ENCODE results near the gene RASGRP3. TPM values are rescaled to one million over a fixed set of nuclear protein-coding genes. Genes with fewer than 3 reads are reported as not detected.

Gene RASGRP3
- total RNA-seq, 1 experiment from 2014 or later: not detected

DNA sequence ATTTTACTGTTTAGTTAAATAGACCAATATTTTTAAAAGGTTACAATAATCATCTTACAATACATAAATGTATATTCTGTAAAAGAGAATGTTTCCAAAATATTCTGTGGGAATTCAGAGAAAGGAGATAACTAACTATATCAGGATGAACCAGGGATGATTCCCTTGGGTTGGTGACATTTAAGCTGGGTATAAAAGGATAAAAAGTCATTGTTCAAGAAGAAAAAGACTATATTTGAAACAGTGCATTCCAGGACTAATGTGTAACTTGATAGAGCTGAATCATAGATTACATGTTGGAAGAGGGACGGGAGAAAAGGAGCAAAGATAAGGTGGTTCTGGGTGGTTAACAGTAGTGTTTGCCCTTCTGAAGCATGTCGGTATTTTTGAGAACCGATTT lies 10.1 kb downstream of the RASGRP3 start:
- DNase-seq (ENCODE audit: low read depth): no peak
- in situ Hi-C loops (cut with HindIII; ENCODE audit: low pct_unique_long_range_greater_than_20kb, low sequenced_read_pairs): no loop called here

DNA sequence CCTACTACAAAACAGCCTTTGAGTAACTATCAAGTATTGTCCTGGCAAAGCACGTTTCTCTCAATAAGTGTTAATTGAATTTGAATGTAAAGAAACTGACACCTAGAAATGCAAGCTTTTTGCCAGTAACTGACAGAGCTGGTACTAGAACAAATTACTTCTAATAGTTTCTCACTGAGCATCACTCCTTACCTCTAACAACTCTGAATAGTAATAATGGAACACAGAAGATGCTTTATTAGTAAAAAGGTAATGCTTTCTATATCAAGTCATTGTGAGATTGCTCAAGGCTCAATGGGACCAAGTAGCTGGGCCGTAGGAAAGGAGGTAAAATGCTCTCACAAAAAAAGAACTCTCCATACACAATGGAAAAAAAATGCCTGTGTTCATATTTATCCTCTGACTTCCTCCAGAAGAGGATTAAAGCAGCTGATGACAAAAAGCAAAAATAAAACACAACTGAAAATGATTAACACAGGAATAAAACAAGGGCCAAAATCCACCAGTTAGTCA lies 11.8 kb downstream of the RASGRP3 start:
- no peak for DNase-seq (ENCODE audit: low read depth)
- in situ Hi-C loops (cut with HindIII; ENCODE audit: low pct_unique_long_range_greater_than_20kb, low sequenced_read_pairs): no loop called here

DNA sequence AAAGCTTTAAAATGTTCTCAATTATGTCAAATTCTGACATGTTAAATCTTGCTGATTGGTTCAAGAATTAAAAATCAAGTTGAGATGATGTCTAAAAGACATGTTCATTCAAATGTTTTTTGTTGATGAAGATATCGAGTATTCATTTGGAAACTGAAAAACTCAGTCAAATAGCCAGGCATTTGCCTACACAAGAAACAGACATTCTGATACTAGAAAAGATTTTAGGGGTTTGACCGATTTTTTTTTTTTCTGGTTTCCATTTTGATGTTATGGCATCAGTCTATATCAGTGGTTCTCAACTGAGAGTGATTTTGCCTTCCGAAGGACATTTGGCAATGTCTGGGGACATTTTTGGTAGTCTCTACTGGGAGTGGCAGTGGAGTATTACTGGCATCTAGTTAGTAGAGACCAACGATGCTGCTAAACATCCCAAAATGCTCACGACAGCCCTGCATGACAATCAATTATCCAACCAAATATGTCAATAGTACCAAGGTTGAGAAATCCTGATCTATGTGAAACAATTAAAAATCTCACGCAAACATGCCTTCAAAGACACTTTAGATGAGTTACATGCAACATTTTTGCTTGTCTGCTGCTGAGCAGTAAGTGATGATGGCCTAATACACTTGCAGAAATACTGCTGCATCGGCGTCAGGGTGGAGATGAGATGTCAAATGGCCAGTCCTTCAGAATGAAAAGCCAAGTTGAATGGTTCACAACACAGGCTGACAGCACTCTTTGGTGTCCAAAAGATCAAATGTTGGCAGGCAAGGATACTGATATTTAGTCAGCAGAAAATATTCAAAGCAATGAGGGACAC lies 12.5 kb downstream of the RASGRP3 start:
- no peak for DNase-seq (ENCODE audit: low read depth)
- in situ Hi-C loops (cut with HindIII; ENCODE audit: low pct_unique_long_range_greater_than_20kb, low sequenced_read_pairs): no loop called here

DNA sequence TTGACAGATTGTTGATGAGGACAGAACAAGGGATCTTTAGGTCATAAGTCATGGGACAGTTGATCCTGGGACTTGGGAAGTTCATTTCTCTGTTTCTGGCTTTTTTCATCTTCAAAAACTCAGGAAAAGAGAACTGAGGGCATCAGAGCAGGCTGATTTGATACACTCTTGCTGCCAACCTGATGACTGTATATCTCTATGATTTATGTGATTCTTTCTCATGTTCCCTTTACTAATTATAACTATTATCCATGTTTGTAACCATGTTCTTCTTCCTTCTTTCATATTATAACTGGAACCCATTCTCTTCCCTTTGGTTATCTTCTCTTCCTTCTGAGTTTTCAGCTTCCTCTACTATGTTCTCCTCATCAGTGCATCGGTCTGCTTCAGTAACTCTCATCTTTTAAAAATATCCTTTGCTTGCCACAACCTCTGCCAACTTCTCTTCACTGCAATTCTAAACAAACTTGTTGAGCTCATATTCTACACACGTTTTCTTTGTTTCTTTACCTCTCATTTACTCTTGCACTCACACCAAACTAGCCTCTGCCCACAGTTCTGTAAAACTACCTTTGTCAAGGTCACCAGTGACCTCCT lies 13.5 kb downstream of the RASGRP3 start:
- in situ Hi-C loops (cut with HindIII; ENCODE audit: low pct_unique_long_range_greater_than_20kb, low sequenced_read_pairs): no loop called here
- DNase-seq (ENCODE audit: low read depth): no peak

DNA sequence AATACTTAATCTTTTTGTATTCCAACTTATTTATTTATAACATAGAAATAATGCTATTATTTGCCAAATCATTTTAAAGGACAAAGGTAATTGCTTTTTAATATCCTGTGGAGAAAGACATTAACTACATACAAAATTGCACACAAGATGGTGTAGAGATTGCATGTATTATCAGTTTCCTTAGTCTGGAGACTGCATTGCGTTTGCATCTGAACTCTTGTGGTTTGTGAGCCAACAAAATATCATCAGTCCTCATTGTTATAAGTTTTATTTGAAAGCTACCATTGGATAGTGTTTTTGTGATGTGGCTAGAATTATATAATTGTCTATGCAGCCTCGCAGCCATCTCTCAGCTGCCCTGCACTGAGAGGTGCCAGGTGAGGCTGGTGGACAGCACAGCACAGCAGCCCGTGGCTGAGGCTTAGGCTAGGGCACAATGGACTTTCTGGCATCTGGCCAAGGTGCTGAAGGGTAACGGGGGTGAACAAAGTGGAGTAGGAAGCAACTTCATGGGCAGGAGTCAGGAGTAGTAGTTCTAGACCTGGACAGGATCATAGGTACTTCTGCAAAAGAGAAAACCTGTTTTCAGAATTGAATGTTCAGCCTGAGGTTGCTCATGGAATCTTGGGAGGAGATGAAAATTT lies 15.1 kb downstream of the RASGRP3 start:
- in situ Hi-C loops (cut with HindIII; ENCODE audit: low pct_unique_long_range_greater_than_20kb, low sequenced_read_pairs): no loop called here

DNA sequence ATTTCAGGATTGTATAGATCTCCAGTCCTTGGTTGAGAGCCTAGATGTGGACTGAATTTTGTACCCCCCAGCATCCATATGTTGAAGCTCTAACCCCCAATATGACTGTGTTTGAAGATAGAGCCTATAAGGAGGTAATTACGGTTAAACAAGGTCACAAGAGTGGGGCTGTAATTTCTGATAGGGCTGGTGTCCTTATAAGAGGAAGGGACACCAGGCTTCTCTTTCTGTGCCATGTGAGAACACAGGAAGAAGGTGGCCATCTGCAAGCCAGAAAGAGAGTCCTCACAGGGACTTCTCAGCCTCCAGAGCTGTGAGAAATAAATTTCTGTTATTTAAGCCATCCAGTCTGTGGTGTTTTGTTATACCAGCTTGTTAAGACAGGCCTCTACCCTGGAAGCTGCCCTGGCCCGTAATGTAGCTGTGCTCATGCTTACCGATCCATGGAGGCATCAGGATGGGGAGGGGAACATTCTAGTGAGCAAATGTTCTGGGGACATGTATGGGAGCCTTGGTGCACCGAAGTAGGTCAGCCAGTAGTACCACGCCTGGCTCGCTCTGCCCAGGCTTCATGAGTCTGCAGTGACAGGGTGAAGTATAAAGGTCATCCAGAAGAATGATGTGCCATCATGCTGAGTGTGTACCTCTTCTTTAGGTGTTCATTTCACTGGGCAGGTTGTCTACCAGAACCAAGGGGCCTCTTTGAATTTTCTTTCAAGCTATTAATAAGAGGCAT lies 16.1 kb downstream of the RASGRP3 start:
- DNase-seq (ENCODE audit: low read depth): no peak
- in situ Hi-C loops (cut with HindIII; ENCODE audit: low pct_unique_long_range_greater_than_20kb, low sequenced_read_pairs): no loop called here

More for the DNA sequence above, 15.1 kb downstream of the RASGRP3 start:
- DNase-seq (ENCODE audit: low read depth): no peak

DNA sequence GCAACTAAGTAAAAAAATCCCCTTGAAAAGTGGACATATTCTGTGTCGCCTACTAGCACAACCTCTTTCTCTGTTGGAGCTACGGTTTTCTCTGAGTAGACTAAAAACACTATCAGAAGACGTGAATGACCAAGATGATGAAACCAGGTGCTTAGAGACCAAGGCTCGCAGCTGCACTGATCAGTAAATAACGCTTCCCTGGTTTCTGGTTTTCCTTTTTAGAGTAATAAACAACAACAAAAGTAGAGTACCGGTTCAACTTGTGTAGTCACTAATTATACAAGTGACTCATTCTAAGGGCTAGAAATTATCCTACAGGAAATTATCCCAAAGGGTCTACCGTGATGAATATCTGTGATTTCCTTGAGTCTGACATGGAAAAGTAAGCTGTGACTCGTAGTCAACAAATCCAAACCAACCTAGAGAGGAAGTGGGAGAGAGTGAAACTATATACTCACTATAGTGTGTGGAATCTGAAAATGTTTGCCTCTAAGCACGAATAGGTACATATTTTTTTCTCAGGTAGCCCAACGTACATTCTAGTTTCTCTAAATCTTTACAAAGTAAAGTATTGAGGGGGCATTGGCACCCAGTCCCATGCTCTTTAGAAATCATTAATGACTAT lies 17.8 kb downstream of the RASGRP3 start:
- in situ Hi-C loops (cut with HindIII; ENCODE audit: low pct_unique_long_range_greater_than_20kb, low sequenced_read_pairs): no loop called here
- no peak for DNase-seq (ENCODE audit: low read depth)

DNA sequence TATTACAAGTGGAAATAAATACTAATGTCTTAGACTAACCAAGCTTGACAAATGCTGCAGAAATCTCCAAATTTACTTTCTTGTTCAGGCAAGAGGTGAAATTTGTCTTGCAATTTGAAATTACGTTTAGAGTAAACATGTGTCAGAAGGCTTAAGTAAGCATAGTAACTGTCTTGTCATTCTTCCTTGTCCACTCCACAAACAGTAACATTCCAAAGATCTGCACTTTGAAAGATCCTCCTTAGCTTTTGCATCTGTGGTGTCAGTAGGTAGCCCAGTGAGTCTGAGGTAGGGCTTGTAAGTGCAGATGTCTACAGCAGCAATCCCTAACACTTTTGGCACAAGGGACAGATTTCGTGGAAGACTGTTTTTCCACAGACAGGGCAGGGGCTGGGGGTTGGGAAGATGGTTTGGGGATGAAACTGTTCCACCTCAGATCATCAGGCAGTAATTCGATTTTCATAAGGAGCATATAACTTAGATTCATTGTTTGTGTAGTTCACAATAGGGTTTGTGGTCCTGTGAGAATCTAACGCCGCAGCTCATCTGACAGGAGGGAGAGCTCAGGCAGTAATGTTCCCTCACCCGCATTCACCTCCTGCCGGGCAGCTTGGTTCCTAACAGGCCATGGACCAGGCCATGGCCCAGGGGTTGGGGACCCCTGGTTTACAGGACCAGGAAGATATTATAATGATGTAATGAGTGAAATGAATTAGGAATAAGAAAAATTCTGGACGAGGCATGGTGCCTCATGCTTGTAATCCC lies 18.6 kb downstream of the RASGRP3 start:
- in situ Hi-C loops (cut with HindIII; ENCODE audit: low pct_unique_long_range_greater_than_20kb, low sequenced_read_pairs): no loop called here

DNA sequence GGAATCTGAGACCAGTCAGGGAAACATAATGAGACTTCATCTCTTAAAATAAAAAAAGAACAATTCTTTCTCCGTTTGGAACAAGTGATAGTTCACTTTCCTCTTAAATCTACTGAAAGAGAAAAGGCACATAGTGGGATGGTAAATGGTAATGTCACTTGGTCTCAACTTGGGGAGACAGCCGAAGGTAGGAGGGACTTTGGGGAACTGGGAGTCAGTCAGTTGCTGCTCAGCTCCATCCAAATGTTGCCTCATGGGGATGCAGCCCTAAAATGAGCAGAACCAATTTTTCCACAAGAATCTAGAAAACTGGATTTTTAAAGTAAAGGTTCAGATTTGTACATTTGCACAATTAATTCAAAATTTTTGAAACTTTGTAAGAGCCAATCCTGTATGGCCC lies 19.2 kb downstream of the RASGRP3 start:
- in situ Hi-C loops (cut with HindIII; ENCODE audit: low pct_unique_long_range_greater_than_20kb, low sequenced_read_pairs): no loop called here
- DNase-seq (ENCODE audit: low read depth): no peak

More for the DNA sequence above, 18.6 kb downstream of the RASGRP3 start:
- DNase-seq (ENCODE audit: low read depth): no peak

DNA sequence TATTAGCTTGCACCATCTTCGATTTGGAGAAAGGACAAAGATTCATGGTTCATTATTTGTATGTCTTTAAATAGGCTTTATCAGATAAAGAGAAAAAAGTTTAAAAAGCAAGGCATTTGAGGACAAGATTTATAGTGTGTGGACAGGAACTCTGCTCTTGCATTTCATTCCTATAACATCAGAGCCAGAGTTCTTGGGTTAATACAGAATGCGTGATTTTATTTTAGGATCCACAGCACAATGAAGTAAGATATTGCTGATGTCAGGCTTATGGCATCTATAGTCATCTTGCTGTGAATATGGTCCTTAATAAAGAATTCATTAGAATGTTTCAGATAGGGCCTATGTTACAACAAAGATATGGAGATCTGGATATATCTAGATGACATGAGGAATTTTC lies 19.7 kb downstream of the RASGRP3 start:
- DNase-seq (ENCODE audit: low read depth): no peak
- in situ Hi-C loops (cut with HindIII; ENCODE audit: low pct_unique_long_range_greater_than_20kb, low sequenced_read_pairs): no loop called here

DNA sequence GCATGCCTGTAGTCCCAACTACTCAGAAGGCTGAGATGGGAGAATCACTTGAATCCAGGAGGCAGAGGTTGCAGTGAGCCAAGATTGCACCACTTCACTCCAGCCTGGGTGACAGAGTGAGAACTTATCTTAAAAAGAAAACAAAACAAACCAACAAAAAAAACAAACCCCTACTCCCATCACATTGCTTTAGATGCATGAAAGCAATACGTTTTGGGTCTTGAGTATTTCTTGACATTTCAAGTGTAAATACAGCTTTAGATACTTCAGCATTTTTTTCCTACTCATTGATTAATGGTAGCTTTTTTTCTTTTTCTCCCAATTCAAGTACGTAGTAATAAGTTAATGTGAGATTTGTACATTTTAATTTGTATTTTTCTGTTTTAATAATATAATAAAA lies 20.3 kb downstream of the RASGRP3 start:
- in situ Hi-C loops (cut with HindIII; ENCODE audit: low pct_unique_long_range_greater_than_20kb, low sequenced_read_pairs): no loop called here
- no peak for DNase-seq (ENCODE audit: low read depth)

DNA sequence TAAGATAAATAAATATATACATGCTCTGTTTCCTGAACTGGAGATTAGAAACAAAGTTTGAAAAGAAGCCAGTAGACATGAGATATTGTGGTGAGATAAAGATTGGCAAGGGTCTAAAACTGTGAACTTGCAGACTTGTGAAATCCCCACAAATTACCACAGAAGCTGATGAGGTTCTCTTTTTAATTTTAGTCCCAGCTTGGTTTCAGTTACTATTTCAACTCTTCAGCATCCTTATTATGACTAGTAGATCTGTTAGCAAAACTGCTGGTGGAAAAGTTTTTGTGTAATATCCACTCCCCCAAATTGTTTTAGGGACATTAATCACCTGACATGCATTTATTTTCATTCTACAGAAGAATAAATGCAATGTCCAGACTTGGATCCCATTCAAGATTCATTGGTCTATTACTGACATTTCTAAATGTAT lies 20.8 kb downstream of the RASGRP3 start:
- DNase-seq (ENCODE audit: low read depth): no peak
- in situ Hi-C loops (cut with HindIII; ENCODE audit: low pct_unique_long_range_greater_than_20kb, low sequenced_read_pairs): no loop called here

DNA sequence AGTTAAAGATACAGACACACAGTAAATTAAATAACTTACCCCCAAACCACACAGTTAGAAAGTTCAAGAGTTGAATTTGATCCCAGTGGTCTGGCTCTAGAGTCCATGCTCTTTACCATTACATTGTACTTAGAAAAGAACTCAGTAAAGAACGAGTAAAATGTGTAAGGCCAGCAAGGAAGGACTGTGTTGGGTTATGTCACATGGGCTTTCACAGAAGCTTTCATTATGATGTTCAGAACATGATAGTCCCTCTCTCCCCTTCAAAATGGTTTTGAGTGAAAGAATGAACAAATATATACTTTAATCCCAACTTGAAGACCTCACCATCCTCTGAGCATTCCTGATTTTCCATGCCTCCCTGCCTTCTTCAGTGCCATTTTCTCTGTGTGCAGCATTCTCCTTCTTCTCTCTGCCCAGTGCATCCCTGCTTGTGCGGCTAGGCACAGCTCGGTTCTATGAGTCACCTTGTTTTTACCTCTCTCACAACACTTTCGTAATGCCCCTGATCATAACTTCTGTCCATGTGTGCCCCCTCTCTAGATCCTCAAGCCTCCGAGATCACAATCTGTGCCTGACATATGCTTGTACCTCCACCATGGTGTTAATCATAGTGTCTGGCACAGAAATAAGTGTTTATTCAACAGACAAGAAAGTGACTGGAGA lies 22.0 kb downstream of the RASGRP3 start:
- DNase-seq (ENCODE audit: low read depth): no peak
- in situ Hi-C loops (cut with HindIII; ENCODE audit: low pct_unique_long_range_greater_than_20kb, low sequenced_read_pairs): no loop called here

DNA sequence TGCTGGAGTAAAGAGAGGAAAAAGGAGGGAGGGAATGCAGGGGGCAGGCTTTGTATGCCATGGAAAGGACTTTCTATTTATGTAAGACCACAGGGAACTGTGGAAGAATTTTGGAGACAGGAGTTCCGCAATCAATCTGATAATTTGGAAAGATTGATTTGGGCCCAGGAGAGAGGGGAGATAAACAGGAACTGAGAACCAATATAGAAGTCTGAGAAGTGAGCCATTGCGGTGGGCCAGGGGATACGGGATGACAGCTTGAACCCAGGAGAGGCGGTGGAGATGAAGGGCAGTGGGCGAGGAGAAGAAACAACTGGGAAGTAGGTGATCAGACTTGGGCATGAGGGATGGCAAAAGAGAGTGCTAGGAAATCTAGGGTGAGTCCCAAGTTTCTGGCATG lies 23.7 kb downstream of the RASGRP3 start:
- no peak for DNase-seq (ENCODE audit: low read depth)
- in situ Hi-C loops (cut with HindIII; ENCODE audit: low pct_unique_long_range_greater_than_20kb, low sequenced_read_pairs): no loop called here

DNA sequence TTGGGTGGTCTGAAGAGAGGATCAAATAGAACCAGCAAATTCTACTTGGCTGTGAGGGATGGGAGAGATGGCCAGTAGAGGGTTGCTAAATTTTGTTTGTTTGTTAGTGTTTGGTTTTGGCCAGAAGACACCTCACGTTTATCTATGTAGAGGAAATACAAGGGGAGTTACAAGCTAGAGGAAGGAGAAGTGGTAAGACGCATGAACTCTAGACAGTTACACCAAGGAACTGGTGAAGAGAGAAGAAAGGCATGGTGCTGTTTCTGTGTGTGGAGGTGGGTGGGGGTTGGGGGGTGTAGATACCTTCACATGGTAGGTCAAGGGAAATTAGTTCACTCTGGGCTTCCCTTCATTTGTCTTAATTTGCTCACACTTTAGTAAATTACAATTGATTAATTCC lies 25.6 kb downstream of the RASGRP3 start:
- in situ Hi-C loops (cut with HindIII; ENCODE audit: low pct_unique_long_range_greater_than_20kb, low sequenced_read_pairs): no loop called here
- DNase-seq (ENCODE audit: low read depth): no peak

DNA sequence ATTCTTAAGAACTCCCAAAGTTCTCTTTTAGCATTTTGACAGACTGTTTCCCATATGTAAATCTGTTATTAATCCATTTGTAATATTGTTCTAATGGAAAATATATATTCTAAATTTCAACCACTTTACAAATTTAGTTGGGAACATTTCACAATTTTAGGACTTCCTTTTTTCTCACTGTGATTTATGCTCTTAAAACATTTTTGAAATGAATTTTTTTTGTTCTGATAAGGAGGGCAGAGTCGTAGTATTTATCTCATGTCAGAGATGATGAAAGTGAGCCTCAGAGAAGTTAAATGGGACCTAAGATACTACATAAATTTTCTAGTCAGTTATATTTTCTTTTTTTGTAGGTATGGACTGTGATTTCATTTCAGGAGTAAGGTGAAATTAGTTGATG lies 26.6 kb downstream of the RASGRP3 start:
- DNase-seq (ENCODE audit: low read depth): no peak
- in situ Hi-C loops (cut with HindIII; ENCODE audit: low pct_unique_long_range_greater_than_20kb, low sequenced_read_pairs): no loop called here

DNA sequence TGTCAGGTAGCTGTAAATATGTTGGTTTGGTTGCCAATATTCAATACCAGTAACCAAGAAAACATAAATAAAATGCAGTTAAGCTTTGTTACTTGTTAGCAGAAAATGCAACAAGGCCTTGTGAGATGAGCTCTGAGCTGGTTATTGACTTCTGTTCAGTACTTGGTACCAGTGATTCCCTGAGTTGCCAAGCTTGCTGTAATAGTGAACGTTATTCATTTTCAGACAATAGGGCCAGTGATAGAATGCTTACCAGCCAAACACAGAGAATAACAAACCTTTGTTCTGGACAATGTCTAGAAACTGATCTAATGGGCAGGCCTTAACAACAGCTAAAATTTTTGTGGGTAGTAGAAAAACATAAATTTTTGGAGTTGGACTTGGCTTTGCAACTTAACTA lies 29.5 kb downstream of the RASGRP3 start:
- in situ Hi-C loops (cut with HindIII; ENCODE audit: low pct_unique_long_range_greater_than_20kb, low sequenced_read_pairs): no loop called here
- DNase-seq (ENCODE audit: low read depth): no peak

All from Caki2 (cell line).